Left kidney (tissue), 2 donors: Measurements from ENCODE around the gene MYO15B. TPM values are rescaled to one million over a fixed set of nuclear protein-coding genes. Genes with fewer than 3 reads are reported as not detected.

Source experiments
- DNase-seq: peaks from one replicate; pipeline ENCODE4 v3.0.0-alpha.2; 2013
- polyA plus RNA-seq: library from polyadenylated mRNA; unstranded; fragments of 120-200 nt; gene quantifications from one replicate; pipeline ENCODE4 v1.2.1, GENCODE V29; 2013; ENCODE audit not compliant: insufficient read length

The MYO15B gene
- polyA plus RNA-seq, 1 donor = 172 TPM

DNA sequence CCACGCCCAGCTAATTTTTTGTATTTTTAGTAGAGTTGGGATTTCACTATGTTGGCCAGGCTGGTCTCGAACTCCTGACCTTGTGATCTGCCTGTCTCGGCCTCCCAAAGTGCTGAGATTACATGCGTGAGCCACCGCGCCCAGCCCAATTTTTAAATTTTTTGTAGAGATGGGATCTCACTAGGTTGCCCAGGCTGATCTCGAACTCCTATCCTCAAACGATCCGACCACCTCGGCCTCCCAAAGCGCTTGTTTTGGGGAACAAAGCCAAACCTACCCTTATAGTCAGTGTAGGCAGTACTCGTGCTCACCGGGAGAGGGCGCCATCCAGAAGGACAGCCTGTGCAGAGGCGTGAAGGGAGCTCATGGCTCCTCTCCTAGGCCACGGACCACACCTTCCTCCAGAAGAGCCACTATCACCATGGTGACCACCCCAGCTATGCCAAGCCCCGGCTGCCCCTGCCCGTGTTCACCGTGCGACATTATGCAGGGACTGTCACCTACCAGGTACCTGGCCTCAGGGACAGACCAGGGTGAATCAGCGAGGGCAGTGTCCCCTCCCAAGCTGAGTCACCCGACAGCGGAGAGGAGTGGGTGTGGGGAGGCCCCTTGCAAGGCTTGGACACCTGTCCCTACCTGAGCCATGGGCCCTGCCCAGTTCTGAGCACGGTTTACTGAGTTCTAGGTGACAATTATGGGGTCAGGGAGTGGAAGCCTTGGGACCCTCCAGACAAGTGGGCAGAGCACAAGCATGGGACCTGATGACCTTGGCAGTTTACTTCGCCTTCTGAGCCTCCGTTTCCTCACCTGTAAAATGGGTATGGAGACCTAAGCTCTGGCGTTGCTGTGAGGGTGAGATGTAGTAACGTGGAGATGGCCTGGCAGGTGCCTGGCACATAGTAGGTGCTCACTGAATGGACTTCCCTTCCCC is 13.7 kb downstream of the MYO15B start:
- no peak for DNase-seq

DNA sequence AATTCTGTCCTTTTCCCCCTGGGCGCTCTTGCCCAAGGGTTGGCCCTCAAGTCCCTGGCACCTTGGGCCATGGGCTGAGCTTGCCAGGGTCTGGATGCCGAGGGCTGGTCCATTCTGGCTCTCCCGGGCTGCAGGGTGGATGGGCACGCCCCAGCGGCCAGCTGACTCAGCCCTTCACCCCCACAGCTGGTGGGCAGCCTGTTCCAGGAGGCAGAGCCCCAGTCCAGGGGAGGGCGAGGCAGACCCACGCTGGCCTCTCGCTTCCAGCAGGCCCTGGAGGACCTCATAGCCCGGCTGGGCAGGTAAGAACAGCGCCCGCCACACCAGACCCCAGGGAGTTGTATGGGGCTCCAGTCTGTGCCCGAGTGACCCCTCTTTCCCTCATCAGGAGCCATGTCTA is 15.0 kb downstream of the MYO15B start:
- no peak for DNase-seq

- DNase-seq = no peak
Observed at GRCh38 chr17:75603123-75603522, 15.5 kb downstream of the MYO15B start.

- DNase-seq = no peak
Observed at GRCh38 chr17:75604034-75604695, 16.6 kb downstream of the MYO15B start.

GRCh38 chr17:75605790-75606189 is 18.2 kb downstream of the MYO15B start:
- no peak for DNase-seq

DNA sequence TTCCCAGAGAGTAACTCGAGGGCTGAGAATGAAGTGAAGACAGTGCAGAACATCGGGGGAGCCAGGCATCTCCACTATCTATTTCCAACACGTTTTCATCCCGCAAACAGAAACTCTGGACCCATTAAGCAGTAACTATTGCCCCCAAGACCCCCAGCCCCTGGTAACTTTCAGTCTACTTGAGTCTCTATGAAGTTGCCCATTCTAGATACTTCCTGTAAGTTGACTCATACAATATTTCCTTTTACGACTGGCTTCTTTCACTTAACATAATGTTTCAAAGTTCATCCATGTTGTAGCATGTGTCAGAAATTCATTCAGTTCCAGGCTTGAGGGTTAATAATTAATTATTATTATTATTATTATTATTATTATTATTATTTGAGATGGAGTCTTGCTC is 19.5 kb downstream of the MYO15B start:
- no peak for DNase-seq

- no peak for DNase-seq
Observed at GRCh38 chr17:75610103-75610984, 22.7 kb downstream of the MYO15B start.

GRCh38 chr17:75611851-75612429 is 24.3 kb downstream of the MYO15B start:
- DNase-seq = no peak

DNA sequence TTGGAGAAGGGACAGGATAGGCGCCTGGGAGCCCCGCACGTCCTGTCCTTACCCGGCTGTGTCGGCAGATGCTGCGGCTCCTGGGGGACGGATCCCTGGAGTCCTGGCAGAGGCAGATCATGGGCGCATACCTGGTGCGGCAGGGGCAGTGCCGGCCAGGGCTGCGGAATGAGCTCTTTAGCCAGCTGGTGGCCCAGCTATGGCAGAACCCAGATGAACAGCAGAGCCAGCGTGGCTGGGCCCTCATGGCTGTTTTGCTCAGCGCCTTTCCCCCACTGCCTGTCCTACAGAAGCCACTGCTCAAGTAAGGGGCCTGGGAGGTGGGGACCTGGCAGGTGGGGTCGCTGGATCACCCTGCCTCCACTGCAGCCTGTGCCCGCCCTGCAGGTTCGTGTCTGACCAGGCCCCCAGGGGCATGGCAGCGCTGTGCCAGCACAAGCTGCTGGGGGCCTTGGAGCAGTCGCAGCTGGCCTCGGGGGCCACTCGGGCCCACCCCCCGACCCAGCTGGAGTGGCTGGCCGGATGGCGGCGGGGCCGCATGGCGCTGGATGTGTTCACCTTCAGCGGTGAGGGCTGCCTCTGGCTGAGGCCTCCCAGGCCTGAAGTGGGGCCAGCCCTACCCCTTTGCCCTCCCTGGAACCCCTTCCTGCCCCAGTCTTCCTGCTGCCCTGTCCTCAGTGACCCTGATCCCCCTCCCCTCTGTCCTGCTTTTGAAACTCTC is 25.5 kb downstream of the MYO15B start:
- no peak for DNase-seq

DNA sequence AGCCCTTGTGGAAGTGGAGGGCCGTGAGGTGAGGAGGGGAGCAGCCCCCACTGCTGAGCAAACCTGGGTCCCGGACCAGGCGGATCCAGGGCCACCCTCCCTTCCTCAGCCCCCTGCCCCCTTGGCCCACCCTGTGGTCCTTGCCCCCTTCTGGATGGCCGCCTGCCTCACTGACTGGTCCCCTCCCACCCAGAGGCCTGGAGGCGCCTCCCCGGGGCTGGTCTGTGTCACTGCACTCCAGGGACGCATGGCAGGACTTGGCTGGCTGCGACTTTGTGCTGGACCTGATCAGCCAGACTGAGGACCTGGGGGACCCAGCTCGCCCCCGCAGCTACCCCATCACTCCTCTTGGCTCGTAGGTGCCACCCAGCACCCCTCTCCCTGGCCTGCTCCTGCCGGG is 26.4 kb downstream of the MYO15B start:
- no peak for DNase-seq

GRCh38 chr17:75614556-75615270 is 27.1 kb downstream of the MYO15B start:
- no peak for DNase-seq

DNA sequence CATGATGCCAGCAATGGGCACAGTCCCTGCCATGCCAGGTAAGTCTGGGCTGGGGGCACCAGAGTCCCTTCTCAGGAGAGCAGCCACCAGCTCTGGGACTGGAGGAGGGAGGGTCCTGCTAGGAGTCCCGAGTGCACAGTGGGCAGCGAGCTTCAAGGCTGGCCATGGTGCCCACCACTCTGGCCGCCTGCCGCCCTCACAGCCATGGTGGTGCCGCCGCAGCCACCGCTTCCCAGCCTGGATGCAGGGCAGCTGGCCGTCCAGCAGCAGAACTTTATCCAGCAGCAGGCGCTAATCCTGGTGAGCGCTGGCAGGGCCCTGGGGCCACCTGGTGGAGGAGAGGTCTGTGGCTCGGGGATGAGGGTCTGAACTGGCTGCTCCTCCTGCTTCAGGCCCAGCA is 27.7 kb downstream of the MYO15B start:
- DNase-seq = no peak

DNA sequence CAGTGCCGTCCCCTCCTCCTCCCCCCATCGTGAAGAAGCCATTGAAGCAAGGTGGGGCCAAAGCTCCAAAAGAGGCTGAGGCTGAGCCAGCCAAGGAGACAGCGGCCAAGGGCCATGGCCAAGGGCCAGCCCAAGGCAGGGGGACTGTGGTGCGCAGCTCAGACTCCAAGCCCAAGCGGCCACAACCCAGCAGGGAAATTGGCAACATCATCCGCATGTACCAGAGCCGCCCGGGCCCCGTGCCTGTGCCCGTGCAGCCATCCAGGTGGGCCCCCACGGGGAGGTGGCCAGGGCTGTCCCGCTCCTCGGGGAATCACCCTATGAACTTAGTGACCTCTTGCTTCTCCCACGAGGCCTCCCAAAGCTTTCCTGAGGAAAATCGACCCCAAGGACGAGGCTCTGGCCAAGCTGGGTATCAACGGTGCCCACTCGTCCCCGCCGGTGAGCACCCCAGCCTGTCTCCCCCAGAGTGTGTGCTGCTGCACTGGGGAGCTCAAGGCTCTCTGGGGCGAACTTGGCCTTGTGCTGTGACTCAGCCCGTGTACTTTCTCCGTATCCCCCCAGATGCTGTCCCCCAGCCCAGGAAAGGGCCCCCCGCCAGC is 29.0 kb downstream of the MYO15B start:
- DNase-seq = no peak

DNA sequence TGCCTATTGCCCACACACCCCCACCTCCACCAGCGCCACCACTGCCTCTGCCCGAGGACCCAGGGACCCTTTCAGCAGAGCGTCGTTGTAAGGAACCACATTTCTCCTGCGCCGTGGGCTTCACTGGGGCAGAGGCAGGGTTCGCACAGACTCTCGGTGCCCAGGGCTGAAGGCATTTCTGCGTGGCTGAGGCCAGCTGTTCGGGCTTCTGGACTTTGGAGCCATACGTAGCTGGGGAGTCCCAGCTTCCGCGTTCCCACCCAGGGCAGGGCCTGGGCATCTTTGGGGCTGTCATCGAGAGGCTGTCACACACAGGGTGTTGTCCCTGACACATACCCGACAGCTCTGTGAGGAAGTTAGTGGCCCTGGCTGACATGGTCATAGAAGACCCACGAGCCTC is 29.6 kb downstream of the MYO15B start:
- DNase-seq = no peak

DNA sequence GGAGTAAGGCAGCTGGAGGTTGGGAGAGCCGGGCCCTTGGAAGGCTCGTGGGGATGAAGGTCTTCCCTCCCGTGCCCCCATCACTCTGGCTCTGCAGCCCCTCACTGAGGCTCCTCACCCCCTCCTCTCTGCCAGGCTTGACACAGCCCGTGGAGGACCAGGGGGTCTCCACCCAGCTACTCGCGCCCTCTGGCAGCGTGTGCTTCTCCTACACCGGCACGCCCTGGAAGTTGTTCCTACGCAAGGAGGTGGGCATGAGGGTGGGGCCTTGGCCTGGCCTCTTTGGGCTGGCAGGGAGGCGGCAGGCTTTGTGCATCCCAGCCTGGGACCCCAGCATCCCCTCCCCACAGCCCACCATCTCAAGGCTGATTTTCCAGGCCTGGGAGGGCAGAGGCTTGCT is 30.1 kb downstream of the MYO15B start:
- DNase-seq = no peak

DNA sequence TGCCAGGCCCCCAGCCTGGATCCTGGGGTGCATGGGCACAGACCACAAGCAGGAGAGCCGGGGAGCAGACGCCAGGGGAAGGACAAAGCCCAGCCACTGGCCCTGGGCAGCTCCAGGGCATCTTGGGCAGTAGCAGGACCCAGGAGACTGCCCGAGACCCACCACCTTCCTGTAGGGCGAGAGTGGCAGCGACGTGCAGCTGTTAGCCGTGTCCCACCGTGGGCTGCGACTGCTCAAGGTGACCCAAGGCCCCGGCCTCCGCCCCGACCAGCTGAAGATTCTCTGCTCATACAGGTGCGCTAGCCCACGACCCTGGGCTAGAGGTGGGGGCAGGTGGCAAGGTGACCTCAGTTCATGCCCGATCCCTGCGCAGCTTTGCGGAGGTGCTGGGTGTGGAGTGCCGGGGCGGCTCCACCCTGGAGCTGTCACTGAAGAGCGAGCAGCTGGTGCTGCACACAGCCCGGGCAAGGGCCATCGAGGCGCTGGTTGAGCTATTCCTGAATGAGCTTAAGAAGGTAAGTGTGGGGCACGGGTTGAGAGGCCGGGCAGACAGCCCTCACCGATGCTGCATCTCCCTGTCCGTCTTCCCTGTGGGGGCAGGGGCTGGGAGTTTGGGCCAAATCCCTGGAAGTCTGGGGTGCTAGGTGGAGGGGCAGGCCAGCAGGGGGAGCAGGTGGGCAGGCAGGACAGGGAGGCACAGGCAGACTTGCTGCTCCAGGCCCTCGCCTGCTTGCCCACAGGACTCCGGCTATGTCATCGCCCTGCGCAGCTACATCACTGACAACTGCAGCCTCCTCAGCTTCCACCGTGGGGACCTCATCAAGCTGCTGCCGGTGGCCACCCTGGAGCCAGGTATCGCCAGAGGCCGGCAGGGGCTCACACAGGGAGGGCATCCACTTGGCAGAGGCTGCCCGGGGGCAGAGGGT is 32.2 kb downstream of the MYO15B start:
- no peak for DNase-seq

GRCh38 chr17:75621489-75621888 is 33.9 kb downstream of the MYO15B start:
- no peak for DNase-seq

- no peak for DNase-seq
Observed at GRCh38 chr17:75622076-75622475, 34.5 kb downstream of the MYO15B start.

DNA sequence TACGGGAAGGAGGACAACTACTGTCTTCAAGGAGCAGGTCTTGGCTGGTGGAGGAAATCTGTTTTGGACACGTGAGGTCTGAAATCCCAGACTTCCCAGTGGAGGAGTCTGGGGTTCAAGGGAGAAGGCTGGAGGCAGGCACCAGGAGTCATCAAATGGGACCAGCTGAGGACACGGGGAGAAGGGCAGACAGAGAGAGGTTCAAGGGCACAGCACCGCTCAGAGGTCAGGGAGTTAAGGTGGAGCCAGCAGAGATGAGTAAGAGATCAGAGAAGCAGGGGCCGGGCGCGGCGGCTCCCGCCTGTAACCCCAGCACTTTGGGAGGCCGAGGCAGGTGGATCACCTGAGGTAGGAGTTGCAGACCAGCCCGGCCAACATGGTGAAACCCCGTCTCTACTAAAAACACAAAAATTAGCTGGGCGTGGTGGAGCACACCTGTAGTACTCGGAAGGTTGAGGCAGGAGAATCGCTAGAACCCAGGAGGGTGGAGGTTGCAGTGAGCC is 35.2 kb downstream of the MYO15B start:
- DNase-seq = no peak
